Ascending aorta (tissue), 2 donors: ENCODE measurements around the gene IFI27L2. TPM values are rescaled to one million over a fixed set of nuclear protein-coding genes. Genes with fewer than 3 reads are reported as not detected.

ENCODE experiments used
- DNase-seq, 2 donors: peaks; one replicate each; pipeline ENCODE4 v3.0.0-alpha.2; 2019; ENCODE audit warnings: low spot score in 2 of 2
- H3K27ac ChIP-seq, 2 donors: fragments of 200-600 bp; sonication (generic); one replicate each; pipeline ENCODE4 v1.5.1; 2016 to 2017; ENCODE audit warnings: mild to moderate bottlenecking in 1 of 2
- H3K27me3 ChIP-seq: fragments of 200-600 bp; sonication (generic); one replicate; pipeline ENCODE4 v1.5.1; 2017
- H3K36me3 ChIP-seq, 2 donors: fragments of 200-600 bp; sonication (generic); one replicate each; pipeline ENCODE4 v1.5.1; 2016
- H3K4me1 ChIP-seq, 2 donors: fragments of 200-600 bp; sonication (generic); one replicate each; pipeline ENCODE4 v1.5.1; 2016 to 2017; ENCODE audit warnings: mild to moderate bottlenecking in 1 of 2
- H3K4me3 ChIP-seq, 2 donors: fragments of 200-600 bp; sonication (generic); one replicate each; pipeline ENCODE4 v1.5.1; 2016 to 2017; ENCODE audit warnings: mild to moderate bottlenecking in 1 of 2
- H3K9me3 ChIP-seq, 2 donors: fragments of 200-600 bp; sonication (generic); one replicate each; pipeline ENCODE4 v1.5.1; 2016
- intact Hi-C: fragments of 100-400 bp; cut with DNase I; formaldehyde crosslinking; loops from one replicate; pipeline ENCODE4 v1.15.1; 2023
- total RNA-seq: library from RNA; depleted of rRNA; stranded (reverse); fragments of >200 nt; gene quantifications from one replicate; pipeline ENCODE4 v1.1.0, GENCODE V29; 2016
- TF ChIP-seq, protein P1 (sequence below), 3 experiments: fragments of 200-600 bp in 2 of 3; fragments of 450-650 bp in 1 of 3; sonication (generic) in 2 of 3; IDR thresholded peaks; one replicate each; pipeline ENCODE4 v1.5.1; 2016 to 2019; ENCODE audit warnings: antibody characterized with exemption in 3 of 3, mild to moderate bottlenecking in 1 of 3, moderate library complexity in 1 of 3

IFI27L2 gene
- total RNA-seq, 1 donor from 2014 or later: 36.0 TPM

DNA sequence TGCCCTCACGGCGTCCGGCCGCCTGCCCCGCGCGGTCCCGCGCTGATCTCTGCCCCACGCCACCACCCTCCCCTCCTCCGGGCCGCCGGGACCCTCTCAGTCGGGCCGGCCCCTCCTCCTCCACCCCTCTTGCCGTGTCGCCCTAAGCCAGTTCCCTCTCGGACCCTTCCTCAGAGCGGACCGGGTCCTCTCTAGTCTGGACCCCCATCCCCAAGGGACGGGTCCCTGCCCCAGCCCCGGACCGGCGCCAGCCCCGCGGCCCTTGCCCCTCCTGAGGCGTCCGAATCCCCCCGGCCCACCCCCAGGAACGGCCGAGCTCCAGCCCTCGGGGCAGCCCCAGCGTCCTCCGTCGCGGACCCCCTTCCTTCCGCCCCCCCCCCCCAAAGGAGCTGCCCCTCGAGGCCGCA, 45.2 kb upstream of the IFI27L2 start:
- DNase-seq: no peak
- intact Hi-C loops: loop anchor here (2.0 to 10.0 kb wide), 6 partner anchors 42 to 1340 kb away; partner anchors contain the start of genes DDX24, IFI27L1, OTUB2 and PRIMA1
- Histone ChIP-seq H3K4me3 (peak overlapping the region; percentile 75 to 84), H3K36me3 (no peaks in the 10 kb centered on the region), H3K9me3 (no peaks in the 10 kb centered on the region), H3K4me1 (peaks cover 3 to 14% of the 10 kb centered on the region in 2 donors), H3K27me3 (no peaks in the 10 kb centered on the region), H3K27ac (no peak overlapping the region)
- TF ChIP-seq, protein P1, sequence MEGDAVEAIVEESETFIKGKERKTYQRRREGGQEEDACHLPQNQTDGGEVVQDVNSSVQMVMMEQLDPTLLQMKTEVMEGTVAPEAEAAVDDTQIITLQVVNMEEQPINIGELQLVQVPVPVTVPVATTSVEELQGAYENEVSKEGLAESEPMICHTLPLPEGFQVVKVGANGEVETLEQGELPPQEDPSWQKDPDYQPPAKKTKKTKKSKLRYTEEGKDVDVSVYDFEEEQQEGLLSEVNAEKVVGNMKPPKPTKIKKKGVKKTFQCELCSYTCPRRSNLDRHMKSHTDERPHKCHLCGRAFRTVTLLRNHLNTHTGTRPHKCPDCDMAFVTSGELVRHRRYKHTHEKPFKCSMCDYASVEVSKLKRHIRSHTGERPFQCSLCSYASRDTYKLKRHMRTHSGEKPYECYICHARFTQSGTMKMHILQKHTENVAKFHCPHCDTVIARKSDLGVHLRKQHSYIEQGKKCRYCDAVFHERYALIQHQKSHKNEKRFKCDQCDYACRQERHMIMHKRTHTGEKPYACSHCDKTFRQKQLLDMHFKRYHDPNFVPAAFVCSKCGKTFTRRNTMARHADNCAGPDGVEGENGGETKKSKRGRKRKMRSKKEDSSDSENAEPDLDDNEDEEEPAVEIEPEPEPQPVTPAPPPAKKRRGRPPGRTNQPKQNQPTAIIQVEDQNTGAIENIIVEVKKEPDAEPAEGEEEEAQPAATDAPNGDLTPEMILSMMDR (IDR thresholded peaks at IDR 0.05): no peak

DNA sequence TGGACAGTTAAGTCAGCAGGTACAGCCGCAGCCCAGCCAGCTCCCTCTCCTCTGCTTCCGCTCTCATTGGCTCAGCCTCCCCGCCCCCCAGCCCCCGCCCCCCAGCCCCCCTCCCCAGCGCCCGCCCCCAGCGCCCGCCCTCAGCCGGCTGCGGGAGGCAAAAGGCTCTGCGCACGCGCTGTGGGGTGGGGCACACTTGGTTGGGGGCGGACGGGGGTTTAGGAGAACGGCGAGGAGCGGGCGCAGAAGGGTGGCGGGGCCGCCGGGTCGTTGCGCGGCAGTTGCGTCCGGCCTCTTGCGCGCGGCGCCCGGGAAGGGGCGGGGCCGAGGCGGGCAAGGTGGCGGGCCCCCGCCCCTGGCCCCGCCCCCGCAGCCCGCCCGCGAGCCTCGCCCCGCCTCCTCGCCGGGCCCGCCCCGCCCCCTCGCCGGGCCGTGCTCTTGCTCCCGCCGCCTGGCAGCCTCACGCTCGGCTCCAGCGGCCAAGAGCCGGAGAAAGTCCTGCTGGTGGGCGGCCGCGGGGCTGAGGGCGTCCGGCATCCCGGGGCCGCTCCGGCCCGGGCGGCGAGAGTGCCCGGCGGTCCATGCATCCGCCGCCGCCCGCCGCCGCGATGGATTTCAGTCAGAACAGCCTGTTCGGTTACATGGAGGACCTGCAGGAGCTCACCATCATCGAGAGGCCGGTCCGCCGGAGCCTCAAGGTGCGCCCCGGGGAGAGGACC, 44.6 kb upstream of the IFI27L2 start, which contains the start of gene PPP4R4:
PPP4R4 (plus strand) TSS at position 438 of the 719 bp plus-strand sequence; CDS start at position 582, 144 bp downstream.
- no peaks in the 10 kb centered on the region for H3K27me3 ChIP-seq
- peak; percentile 63 to 92 for DNase-seq
- TF ChIP-seq, protein P1 (IDR thresholded peaks at IDR 0.05): no peak
- no peaks in the 10 kb centered on the region for H3K36me3 ChIP-seq
- peak within 1 kb of the TSS; percentile 75 to 84 for H3K4me3 ChIP-seq
- H3K9me3 ChIP-seq: no peaks in the 10 kb centered on the region
- peaks cover 3 to 14% of the 10 kb centered on the region in 2 donors for H3K4me1 ChIP-seq
- peak within 1 kb of the TSS; percentile 50 to 61 for H3K27ac ChIP-seq
- intact Hi-C loops: loop anchor here (2.0 to 10.0 kb wide), 6 partner anchors 41 to 1341 kb away; partner anchors contain the start of genes DDX24, IFI27L1, OTUB2 and PRIMA1

DNA sequence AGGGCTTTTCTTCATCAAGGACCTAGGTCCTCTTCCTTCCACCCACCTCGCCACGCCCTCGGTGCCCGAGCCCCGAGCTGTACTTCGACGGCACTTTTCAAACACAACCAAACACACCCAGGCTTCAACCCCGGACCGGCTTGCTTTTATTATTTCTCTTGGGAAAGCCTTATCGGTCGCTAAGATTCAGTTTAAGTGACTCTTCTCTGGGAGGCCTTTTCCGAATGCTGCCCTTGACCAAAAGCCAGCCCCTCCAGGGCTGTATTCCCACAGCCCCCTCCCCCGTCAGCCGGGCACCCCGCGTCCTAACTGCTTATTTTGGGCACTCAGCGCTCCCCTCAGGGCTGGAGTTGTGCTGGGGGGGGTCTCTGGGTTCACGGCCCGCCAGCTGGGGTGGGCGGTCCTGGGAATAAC, 44.1 kb upstream of the IFI27L2 start:
- no peaks in the 10 kb centered on the region for H3K27me3 ChIP-seq
- intact Hi-C loops: loop anchor here (5.0 to 10.0 kb wide), 5 partner anchors 91 to 1341 kb away; partner anchors contain the start of genes DDX24, IFI27L1, OTUB2 and PRIMA1
- DNase-seq: no peak

DNA sequence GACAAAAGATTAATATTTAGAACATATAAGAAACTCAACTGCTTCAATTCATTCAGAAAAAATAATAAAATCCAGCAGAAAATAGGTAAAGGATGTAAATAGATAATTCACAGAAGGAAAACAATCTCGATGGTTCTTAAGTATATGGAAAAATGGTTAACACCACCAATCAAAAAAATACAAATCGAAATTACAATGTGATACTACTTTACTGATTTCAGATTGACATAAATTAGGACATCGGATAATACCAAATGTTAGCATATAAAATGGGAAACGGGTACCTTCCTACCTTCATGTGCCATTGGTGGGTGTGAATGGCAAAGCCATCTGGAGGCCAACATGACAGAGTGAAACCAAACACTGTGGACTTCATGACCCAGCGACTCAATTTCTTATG, 43.1 kb upstream of the IFI27L2 start:
- no peak for DNase-seq
- Histone ChIP-seq H3K36me3 (no peaks in the 10 kb centered on the region), H3K27ac (no peak overlapping the region), H3K4me1 (peaks cover 3 to 14% of the 10 kb centered on the region in 2 donors), H3K4me3 (no peak overlapping the region), H3K27me3 (no peaks in the 10 kb centered on the region), H3K9me3 (no peaks in the 10 kb centered on the region)
- intact Hi-C loops: loop anchor here (5.0 to 10.0 kb wide), 5 partner anchors 90 to 1342 kb away; partner anchors contain the start of genes DDX24, IFI27L1, OTUB2 and PRIMA1
- TF ChIP-seq, protein P1 (IDR thresholded peaks at IDR 0.05): no peak

More for the DNA sequence above, 44.1 kb upstream of the IFI27L2 start:
- no peaks in the 10 kb centered on the region for H3K9me3 ChIP-seq
- H3K36me3 ChIP-seq: no peaks in the 10 kb centered on the region
- peaks cover 3 to 14% of the 10 kb centered on the region in 2 donors for H3K4me1 ChIP-seq
- H3K27ac ChIP-seq: peak overlapping the region; percentile 50 to 61
- TF ChIP-seq, protein P1 (IDR thresholded peaks at IDR 0.05): no peak
- H3K4me3 ChIP-seq: peak overlapping the region; percentile 75 to 84

DNA sequence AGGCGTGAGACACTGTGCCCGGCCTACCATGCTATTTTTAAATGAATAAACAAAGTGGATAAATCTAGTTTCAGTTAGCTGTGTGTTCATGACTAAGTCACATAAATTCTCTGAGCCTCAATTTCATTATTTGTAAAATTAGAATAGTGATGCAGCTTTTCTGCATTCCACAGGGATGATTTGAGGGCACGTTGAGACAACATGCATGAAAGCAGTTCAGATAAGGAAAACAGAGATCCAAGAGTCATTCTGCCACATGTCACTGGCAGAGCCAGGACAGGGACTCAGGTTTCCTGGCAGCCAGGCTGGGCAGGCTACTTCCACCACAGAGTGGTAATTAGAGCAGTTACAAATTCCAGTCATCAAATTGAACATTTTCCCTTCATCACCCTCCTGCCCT, 41.8 kb upstream of the IFI27L2 start:
- intact Hi-C loops: loop anchor here (5.0 to 10.0 kb wide), 5 partner anchors 89 to 1344 kb away; partner anchors contain the start of genes DDX24, IFI27L1, OTUB2 and PRIMA1
- Histone ChIP-seq H3K9me3 (no peaks in the 10 kb centered on the region), H3K4me3 (no peak overlapping the region), H3K4me1 (peaks cover 3 to 14% of the 10 kb centered on the region in 2 donors), H3K27me3 (no peaks in the 10 kb centered on the region), H3K36me3 (no peaks in the 10 kb centered on the region), H3K27ac (no peak overlapping the region)
- no peak for DNase-seq
- TF ChIP-seq, protein P1 (IDR thresholded peaks at IDR 0.05): no peak
